Gastrocnemius medialis (tissue), 4 donors: ENCODE data around the gene MCF2L.

Source experiments
- POLR2A ChIP-seq, 2 donors: fragments of 450-650 bp; IDR thresholded peaks; one replicate each; pipeline ENCODE4 v1.6.1; 2017; ENCODE audit warnings: antibody characterized with exemption in 2 of 2, mild to moderate bottlenecking in 2 of 2, moderate library complexity in 2 of 2
- TF ChIP-seq, protein P1 (sequence below), 5 experiments: fragments of 450-650 bp in 3 of 5; fragments of 200-600 bp in 2 of 5; sonication (generic) in 2 of 5; IDR thresholded peaks in 4 of 5; conservative IDR thresholded peaks in 1 of 5; 1 replicate in 4 of 5; 2 replicates in 1 of 5; pipeline ENCODE4 v1.5.1; 2016 to 2019; ENCODE audit warnings: antibody characterized with exemption in 5 of 5, mild to moderate bottlenecking in 3 of 5, moderate library complexity in 3 of 5

DNA sequence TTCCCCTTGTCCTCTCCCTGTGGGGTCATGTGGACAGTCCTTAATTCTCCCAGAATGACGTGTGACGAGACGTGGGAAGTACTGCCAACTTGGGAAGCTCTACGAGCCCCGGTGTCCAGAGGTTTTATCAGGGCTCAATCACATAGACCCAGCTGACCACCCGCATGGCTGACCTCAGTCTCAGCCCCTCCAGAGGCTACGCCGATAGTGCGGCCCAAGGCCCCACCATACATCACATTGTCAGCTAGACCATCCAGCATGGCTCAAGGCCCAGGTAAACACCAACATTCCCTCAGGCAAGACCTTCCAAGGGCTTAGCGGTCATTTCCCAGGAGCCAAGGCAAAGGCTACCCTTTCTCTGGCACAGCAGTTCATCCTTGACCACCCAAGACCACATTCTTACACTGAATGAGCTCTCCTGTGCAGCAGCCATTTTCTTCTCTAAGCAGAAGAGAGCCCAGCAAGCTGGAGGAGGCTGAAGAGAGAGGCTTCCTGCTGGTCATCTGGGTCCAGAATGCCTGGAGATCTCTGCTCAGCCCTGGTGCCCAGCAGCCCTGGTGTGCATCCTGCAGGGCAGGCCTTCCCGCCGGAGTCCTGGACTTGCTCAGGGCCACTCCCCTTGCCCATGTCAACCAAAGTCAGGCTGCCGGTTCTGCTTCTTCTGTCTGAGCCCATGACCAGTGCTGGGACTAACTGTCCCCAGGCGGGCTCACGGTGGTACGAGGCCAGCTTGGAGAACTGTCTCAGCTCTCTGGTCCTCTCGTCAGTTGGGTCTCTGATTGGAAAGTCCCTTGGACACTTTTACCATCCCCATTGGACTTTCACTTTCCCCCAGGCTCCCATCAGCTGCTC lies 145.7 kb downstream of the MCF2L start:
- TF ChIP-seq, protein P1, sequence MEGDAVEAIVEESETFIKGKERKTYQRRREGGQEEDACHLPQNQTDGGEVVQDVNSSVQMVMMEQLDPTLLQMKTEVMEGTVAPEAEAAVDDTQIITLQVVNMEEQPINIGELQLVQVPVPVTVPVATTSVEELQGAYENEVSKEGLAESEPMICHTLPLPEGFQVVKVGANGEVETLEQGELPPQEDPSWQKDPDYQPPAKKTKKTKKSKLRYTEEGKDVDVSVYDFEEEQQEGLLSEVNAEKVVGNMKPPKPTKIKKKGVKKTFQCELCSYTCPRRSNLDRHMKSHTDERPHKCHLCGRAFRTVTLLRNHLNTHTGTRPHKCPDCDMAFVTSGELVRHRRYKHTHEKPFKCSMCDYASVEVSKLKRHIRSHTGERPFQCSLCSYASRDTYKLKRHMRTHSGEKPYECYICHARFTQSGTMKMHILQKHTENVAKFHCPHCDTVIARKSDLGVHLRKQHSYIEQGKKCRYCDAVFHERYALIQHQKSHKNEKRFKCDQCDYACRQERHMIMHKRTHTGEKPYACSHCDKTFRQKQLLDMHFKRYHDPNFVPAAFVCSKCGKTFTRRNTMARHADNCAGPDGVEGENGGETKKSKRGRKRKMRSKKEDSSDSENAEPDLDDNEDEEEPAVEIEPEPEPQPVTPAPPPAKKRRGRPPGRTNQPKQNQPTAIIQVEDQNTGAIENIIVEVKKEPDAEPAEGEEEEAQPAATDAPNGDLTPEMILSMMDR (IDR thresholded peaks at IDR 0.05 in 4 of 5, conservative IDR thresholded peaks at IDR 0.05 in 1 of 5) = no peak
- no peak for TF ChIP-seq POLR2A (IDR thresholded peaks at IDR 0.05)
